GM10266 (cell line): ENCODE results near the gene ALDH7A1.

Experiments used
- DNase-seq: peaks from one replicate; pipeline ENCODE4 v3.0.0; 2012; ENCODE audit errors: extremely low spot score
- CTCF ChIP-seq: IDR thresholded peaks from 2 replicates; pipeline ENCODE4 v1.5.1; 2012; ENCODE audit warnings: mild to moderate bottlenecking, low read depth; ENCODE audit not compliant: control insufficient read depth, insufficient read depth; ENCODE audit errors: missing control alignments

Gene ALDH7A1

GRCh38 chr5:126513703-126514102, 81.3 kb downstream of the ALDH7A1 start:
- DNase-seq = no peak
- TF ChIP-seq CTCF = no peak

- TF ChIP-seq CTCF = no peak
Observed at GRCh38 chr5:126513302-126513701, 81.7 kb downstream of the ALDH7A1 start.

GRCh38 chr5:126512451-126512850, 82.6 kb downstream of the ALDH7A1 start:
- DNase-seq = no peak
- no peak for TF ChIP-seq CTCF

More at GRCh38 chr5:126513302-126513701, 81.7 kb downstream of the ALDH7A1 start:
- DNase-seq = no peak

GRCh38 chr5:126511961-126512360, 83.1 kb downstream of the ALDH7A1 start:
- no peak for DNase-seq
- TF ChIP-seq CTCF = no peak

- no peak for TF ChIP-seq CTCF
- DNase-seq = no peak
Observed at GRCh38 chr5:126509339-126509738, 85.7 kb downstream of the ALDH7A1 start.

- TF ChIP-seq CTCF = no peak
Observed at GRCh38 chr5:126508962-126509279, 86.1 kb downstream of the ALDH7A1 start.

GRCh38 chr5:126508251-126508961, 86.6 kb downstream of the ALDH7A1 start:
- TF ChIP-seq CTCF = no peak
- DNase-seq = no peak

More at GRCh38 chr5:126508962-126509279, 86.1 kb downstream of the ALDH7A1 start:
- no peak for DNase-seq
